Endothelial cell (in vitro differentiated cells): ENCODE measurements around the gene E2F1. TPM values are rescaled to one million over a fixed set of nuclear protein-coding genes. Genes with fewer than 3 reads are reported as not detected.

Experiments
- DNase-seq: peaks from one replicate; pipeline ENCODE4 v3.0.0; 2021; ENCODE audit warnings: low spot score
- H3K27ac Mint-ChIP-seq: one replicate; pipeline ENCODE4 v1.8.0; 2021; ENCODE audit warnings: mixed read lengths, inconsistent platforms; ENCODE audit not compliant: unreplicated experiment
- H3K27me3 Mint-ChIP-seq: one replicate; pipeline ENCODE4 v1.8.0; 2021; ENCODE audit warnings: mild to moderate bottlenecking, moderate library complexity, mixed read lengths, inconsistent platforms; ENCODE audit not compliant: unreplicated experiment
- H3K36me3 Mint-ChIP-seq: one replicate; pipeline ENCODE4 v1.8.0; 2021; ENCODE audit warnings: mild to moderate bottlenecking, low read depth, mixed read lengths, inconsistent platforms; ENCODE audit not compliant: unreplicated experiment
- H3K4me1 Mint-ChIP-seq: one replicate; pipeline ENCODE4 v1.8.0; 2021; ENCODE audit warnings: mild to moderate bottlenecking, mixed read lengths, inconsistent platforms; ENCODE audit not compliant: unreplicated experiment
- H3K4me3 Mint-ChIP-seq: one replicate; pipeline ENCODE4 v1.8.0; 2021; ENCODE audit warnings: mild to moderate bottlenecking, mixed read lengths, inconsistent platforms; ENCODE audit not compliant: unreplicated experiment
- H3K9me3 Mint-ChIP-seq: one replicate; pipeline ENCODE4 v1.8.0; 2021; ENCODE audit warnings: mixed read lengths, inconsistent platforms; ENCODE audit not compliant: unreplicated experiment
- total RNA-seq: library from RNA; stranded (reverse); fragmentation: NEBNext Ultra II Directional; extraction: Animal tissue kit (Norgen Biotek cat#: 25700); gene quantifications from one replicate; pipeline ENCODE4 v1.2.1, GENCODE V29; 2021; ENCODE audit not compliant: unreplicated experiment
- TF ChIP-seq, protein P1 (sequence below): fragments of 200-600 bp; sonication (generic); IDR thresholded peaks from one replicate; pipeline ENCODE4 v1.5.0; 2021; ENCODE audit warnings: antibody characterized with exemption; ENCODE audit not compliant: unreplicated experiment

The E2F1 gene
- total RNA-seq, 1 donor from 2014 or later, result 6.7 TPM

- TF ChIP-seq, protein P1, sequence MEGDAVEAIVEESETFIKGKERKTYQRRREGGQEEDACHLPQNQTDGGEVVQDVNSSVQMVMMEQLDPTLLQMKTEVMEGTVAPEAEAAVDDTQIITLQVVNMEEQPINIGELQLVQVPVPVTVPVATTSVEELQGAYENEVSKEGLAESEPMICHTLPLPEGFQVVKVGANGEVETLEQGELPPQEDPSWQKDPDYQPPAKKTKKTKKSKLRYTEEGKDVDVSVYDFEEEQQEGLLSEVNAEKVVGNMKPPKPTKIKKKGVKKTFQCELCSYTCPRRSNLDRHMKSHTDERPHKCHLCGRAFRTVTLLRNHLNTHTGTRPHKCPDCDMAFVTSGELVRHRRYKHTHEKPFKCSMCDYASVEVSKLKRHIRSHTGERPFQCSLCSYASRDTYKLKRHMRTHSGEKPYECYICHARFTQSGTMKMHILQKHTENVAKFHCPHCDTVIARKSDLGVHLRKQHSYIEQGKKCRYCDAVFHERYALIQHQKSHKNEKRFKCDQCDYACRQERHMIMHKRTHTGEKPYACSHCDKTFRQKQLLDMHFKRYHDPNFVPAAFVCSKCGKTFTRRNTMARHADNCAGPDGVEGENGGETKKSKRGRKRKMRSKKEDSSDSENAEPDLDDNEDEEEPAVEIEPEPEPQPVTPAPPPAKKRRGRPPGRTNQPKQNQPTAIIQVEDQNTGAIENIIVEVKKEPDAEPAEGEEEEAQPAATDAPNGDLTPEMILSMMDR, result no peak
- peak; percentile 66 for DNase-seq
- Mint-ChIP-seq H3K4me1 (peaks cover 18% of the 10 kb centered on the region), H3K9me3 (no peaks in the 10 kb centered on the region), H3K36me3 (peaks cover under 1% of the 10 kb centered on the region), H3K4me3 (peak overlapping the region; percentile 51), H3K27me3 (peaks cover 31% of the 10 kb centered on the region), H3K27ac (no peak overlapping the region)
These were observed 22.8 kb downstream of the E2F1 start for GRCh38 chr20:33663161-33664084.

DNA sequence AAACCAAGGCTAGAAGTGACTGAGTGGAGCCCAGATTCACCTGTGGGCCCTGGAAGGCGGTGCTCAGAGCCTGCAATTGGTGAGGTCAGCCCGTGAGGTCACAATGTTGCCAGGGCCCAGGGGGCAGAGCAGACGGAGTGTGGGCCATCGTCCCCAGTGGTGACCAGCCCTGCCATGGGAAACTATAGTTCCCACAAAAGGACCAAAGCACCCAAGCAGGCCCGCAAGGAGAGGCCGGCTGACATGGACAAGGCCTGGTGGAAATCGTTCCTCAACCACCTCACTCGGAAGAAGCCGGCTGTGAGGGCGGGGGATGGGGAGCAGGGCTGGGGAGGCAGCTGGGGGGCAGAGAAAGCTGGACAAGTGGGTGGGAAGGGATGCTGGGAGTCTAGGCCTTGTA lies 24.0 kb downstream of the E2F1 start, which contains the start of gene C20orf144:
TSS of gene C20orf144 (plus strand) at position 156 of the 400 bp plus-strand sequence. CDS start at position 175, 19 bp downstream.
- peak within 1 kb of the TSS; percentile 77 for H3K4me3 Mint-ChIP-seq
- H3K9me3 Mint-ChIP-seq, result no peaks in the 10 kb centered on the region
- no peaks in the 10 kb centered on the region for H3K36me3 Mint-ChIP-seq
- peaks cover 18% of the 10 kb centered on the region for H3K4me1 Mint-ChIP-seq
- no peak for DNase-seq
- TF ChIP-seq, protein P1, result no peak
- H3K27me3 Mint-ChIP-seq, result peaks cover 29% of the 10 kb centered on the region
- no peak within 1 kb of the TSS for H3K27ac Mint-ChIP-seq

GRCh38 chr20:33660685-33661058 lies 25.5 kb downstream of the E2F1 start:
- H3K9me3 Mint-ChIP-seq, result no peaks in the 10 kb centered on the region
- no peak for DNase-seq
- no peak overlapping the region for H3K4me3 Mint-ChIP-seq
- TF ChIP-seq, protein P1, result no peak
- H3K4me1 Mint-ChIP-seq, result peaks cover 12% of the 10 kb centered on the region
- H3K36me3 Mint-ChIP-seq, result no peaks in the 10 kb centered on the region
- H3K27ac Mint-ChIP-seq, result no peak overlapping the region
- peaks cover 27% of the 10 kb centered on the region for H3K27me3 Mint-ChIP-seq

DNA sequence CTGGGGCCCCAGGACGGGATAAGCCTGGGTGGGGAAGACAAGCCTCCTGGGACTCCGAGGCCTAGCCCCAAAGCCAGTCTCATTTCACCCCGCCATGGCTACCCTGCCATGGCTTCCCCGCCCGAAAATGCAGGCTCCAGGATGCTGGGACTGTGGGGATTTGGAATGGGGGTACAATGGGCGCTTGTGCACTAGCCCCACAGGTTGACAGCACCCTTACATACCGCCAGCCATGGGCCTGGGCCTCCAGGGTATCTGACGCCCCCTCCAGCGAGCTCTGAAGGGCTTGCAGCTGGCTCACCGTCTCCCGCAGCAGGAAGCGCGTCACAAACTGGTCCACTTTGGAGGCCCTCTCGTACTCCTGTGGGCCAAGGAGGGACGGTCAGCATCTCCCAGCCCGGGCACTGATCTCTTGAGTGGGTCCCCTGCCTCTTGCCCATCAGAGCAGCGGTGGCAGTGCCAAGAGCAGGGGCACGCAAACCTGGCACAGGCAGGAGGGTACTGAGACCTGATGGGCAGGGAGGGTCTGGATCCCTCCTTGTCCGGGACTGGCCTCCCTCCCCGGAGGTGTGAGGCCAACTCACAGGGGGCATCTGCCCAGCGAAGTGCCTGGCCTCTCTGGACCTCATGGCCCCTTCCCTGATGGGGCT lies 26.0 kb downstream of the E2F1 start:
- Mint-ChIP-seq H3K4me3 (no peak overlapping the region), H3K27me3 (peaks cover 24% of the 10 kb centered on the region), H3K4me1 (peaks cover 12% of the 10 kb centered on the region), H3K9me3 (no peaks in the 10 kb centered on the region), H3K36me3 (no peaks in the 10 kb centered on the region), H3K27ac (no peak overlapping the region)
- DNase-seq, result no peak
- TF ChIP-seq, protein P1, result no peak
